CD14-positive monocyte (primary cell): ENCODE data around the gene RASAL2. TPM values are rescaled to one million over a fixed set of nuclear protein-coding genes. Genes with fewer than 3 reads are reported as not detected.

Source experiments
- DNase-seq, 3 donors: peaks; one replicate each; pipeline ENCODE4 v3.0.0-alpha.2; 2011 to 2022
- H2AFZ ChIP-seq: 2 replicates; pipeline ENCODE4 v1.6.0; 2012; ENCODE audit warnings: mild to moderate bottlenecking, low read depth, low read length, inconsistent platforms; ENCODE audit not compliant: insufficient read depth, poor library complexity, severe bottlenecking
- H3K27ac ChIP-seq, 2 donors: 1 replicate in 1 of 2; 2 replicates in 1 of 2; pipeline ENCODE4 v1.5.1; 2012 to 2013; ENCODE audit warnings: low read length in 2 of 2, control low read depth in 1 of 2, inconsistent platforms in 1 of 2, low read depth in 1 of 2, mild to moderate bottlenecking in 1 of 2
- H3K27me3 ChIP-seq, 2 donors: one replicate each; pipeline versions ENCODE4 v1.6.0 to v1.6.1; 2011 to 2013; ENCODE audit warnings: low read length in 2 of 2; ENCODE audit not compliant: control insufficient read depth in 2 of 2, insufficient read depth in 2 of 2
- H3K36me3 ChIP-seq, 2 donors: replicated peaks in 1 of 2; 1 replicate in 1 of 2; 2 replicates in 1 of 2; pipeline versions ENCODE4 v1.5.1 to v1.6.1; 2012 to 2013; ENCODE audit warnings: low read length in 2 of 2, control low read depth in 1 of 2, inconsistent platforms in 1 of 2, mild to moderate bottlenecking in 1 of 2; ENCODE audit not compliant: insufficient read depth in 2 of 2, control insufficient read depth in 1 of 2
- H3K4me1 ChIP-seq, 2 donors: 1 replicate in 1 of 2; 2 replicates in 1 of 2; pipeline versions ENCODE4 v1.5.1 to v1.6.1; 2012 to 2013; ENCODE audit warnings: low read length in 2 of 2, control low read depth in 1 of 2, inconsistent platforms in 1 of 2, mild to moderate bottlenecking in 1 of 2, moderate library complexity in 1 of 2; ENCODE audit not compliant: insufficient read depth in 2 of 2, control insufficient read depth in 1 of 2
- H3K4me2 ChIP-seq: replicated peaks from 2 replicates; pipeline ENCODE3; 2012; ENCODE audit warnings: low read length, moderate library complexity, mild to moderate bottlenecking; ENCODE audit not compliant: poor library complexity, severe bottlenecking; ENCODE audit errors: extremely low read depth
- H3K4me3 ChIP-seq, 3 experiments: fragments of 200-600 bp in 1 of 3; sonication (generic) in 1 of 3; replicated peaks in 1 of 3; 1 replicate in 2 of 3; 2 replicates in 1 of 3; pipeline ENCODE4 v1.5.1; 2011 to 2013; ENCODE audit warnings: low read length in 3 of 3, mild to moderate bottlenecking in 3 of 3, control low read depth in 2 of 3, low read depth in 2 of 3, inconsistent platforms in 1 of 3, moderate library complexity in 1 of 3
- H3K79me2 ChIP-seq: 2 replicates; pipeline ENCODE4 v1.6.0; 2012; ENCODE audit warnings: mild to moderate bottlenecking, control low read depth, inconsistent platforms, low read length, moderate library complexity; ENCODE audit not compliant: insufficient read depth
- H3K9ac ChIP-seq: 2 replicates; pipeline ENCODE4 v1.6.0; 2017; ENCODE audit warnings: low read length, mild to moderate bottlenecking; ENCODE audit not compliant: insufficient read depth, poor library complexity, severe bottlenecking
- H3K9me3 ChIP-seq, 2 donors: replicated peaks in 1 of 2; 1 replicate in 1 of 2; 2 replicates in 1 of 2; pipeline versions ENCODE4 v1.5.1 to v1.6.1; 2012 to 2013; ENCODE audit warnings: low read length in 2 of 2, control low read depth in 1 of 2; ENCODE audit not compliant: control insufficient read depth in 1 of 2, insufficient read depth in 1 of 2
- H4K20me1 ChIP-seq: 2 replicates; pipeline ENCODE4 v1.6.0; 2012; ENCODE audit warnings: mild to moderate bottlenecking, low read length, control low read depth, moderate library complexity; ENCODE audit not compliant: insufficient read depth
- H3K27ac Mint-ChIP-seq, 7 donors: one replicate each; pipeline ENCODE4 v1.8.0; 2020; ENCODE audit warnings: mild to moderate bottlenecking in 7 of 7, mixed read lengths in 7 of 7, moderate library complexity in 6 of 7, inconsistent platforms in 2 of 7
- H3K27me3 Mint-ChIP-seq, 3 donors: one replicate each; pipeline ENCODE4 v1.8.0; 2021 to 2022; ENCODE audit warnings: low read depth in 3 of 3, mild to moderate bottlenecking in 3 of 3, mixed read lengths in 3 of 3, moderate library complexity in 3 of 3, inconsistent platforms in 1 of 3
- H3K36me3 Mint-ChIP-seq, 2 donors: one replicate each; pipeline ENCODE4 v1.8.0; 2020; ENCODE audit warnings: mixed read lengths in 2 of 2, inconsistent platforms in 1 of 2, mild to moderate bottlenecking in 1 of 2
- H3K4me1 Mint-ChIP-seq: one replicate; pipeline ENCODE4 v1.8.0; 2020; ENCODE audit warnings: mild to moderate bottlenecking, mixed read lengths
- H3K4me3 Mint-ChIP-seq, 2 donors: one replicate each; pipeline ENCODE4 v1.8.0; 2020; ENCODE audit warnings: mild to moderate bottlenecking in 2 of 2, mixed read lengths in 2 of 2, moderate library complexity in 1 of 2
- H3K9me3 Mint-ChIP-seq, 7 donors: one replicate each; pipeline ENCODE4 v1.8.0; 2020 to 2022; ENCODE audit warnings: mixed read lengths in 7 of 7, mild to moderate bottlenecking in 6 of 7, moderate library complexity in 6 of 7, inconsistent platforms in 2 of 7
- WGBS: methylation state at CpG from one replicate; pipeline ENCODE4 v1.1.5; 2013; ENCODE audit warnings: missing lambda C conversion rate; ENCODE audit not compliant: insufficient coverage; 5-methylcytosine and 5-hydroxymethylcytosine counted together
- intact Hi-C, 2 donors: fragments of 100-400 bp; cut with micrococcal nuclease; formaldehyde crosslinking; loops; one replicate each; pipeline versions ENCODE4 v1.15.0 to v1.15.1; 2023
- polyA plus RNA-seq, 3 donors: library from polyadenylated mRNA; depleted of rRNA in 1 of 3; unstranded in 2 of 3; stranded (reverse) in 1 of 3; fragments of 300-500 nt in 2 of 3; fragments of >200 nt in 1 of 3; fragmentation: Illumina TruSeq in 2 of 3; gene quantifications; 1 replicate in 2 of 3; 2 replicates in 1 of 3; pipeline ENCODE4 v1.2.3, GENCODE V29; 2012 to 2021
- TF ChIP-seq, protein P1 (sequence below): fragments of 200-600 bp; IDR thresholded peaks from one replicate; pipeline ENCODE4 v1.8.0; 2022; ENCODE audit warnings: antibody characterized with exemption, mild to moderate bottlenecking

The RASAL2 gene
- polyA plus RNA-seq, 3 donors: 0.15 to 1.00 (median 0.63) TPM

DNA sequence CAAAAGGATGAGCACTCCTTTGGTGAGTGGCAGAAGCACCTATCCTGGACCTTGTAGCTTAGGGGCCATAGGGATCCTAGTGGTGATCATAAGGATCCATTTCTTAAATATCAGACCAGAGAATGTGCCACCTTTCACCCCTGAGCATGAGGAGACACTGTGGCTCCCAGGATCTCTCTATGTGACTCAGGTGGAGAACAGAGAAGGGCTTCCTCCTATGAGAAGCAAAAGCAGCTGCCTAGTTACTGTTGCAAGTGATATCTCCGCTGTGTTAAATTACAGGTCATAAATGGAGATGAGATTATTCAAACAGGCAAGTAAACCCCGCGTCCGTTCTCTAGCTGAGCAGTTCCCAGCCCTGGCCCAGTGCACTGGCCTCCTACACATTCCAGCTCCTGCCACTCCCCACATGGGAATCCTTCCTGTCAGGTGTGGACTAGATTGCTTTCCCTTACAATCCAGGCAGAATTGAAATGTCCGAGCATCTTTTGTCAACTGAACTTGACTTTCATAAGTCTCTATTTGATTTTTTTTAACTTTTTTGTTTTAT is 376.6 kb downstream of the RASAL2 start:
- H3K4me1 Mint-ChIP-seq: no peaks in the 10 kb centered on the region
- 93% methylated on average over 4 of the region's 5 CpGs for WGBS

DNA sequence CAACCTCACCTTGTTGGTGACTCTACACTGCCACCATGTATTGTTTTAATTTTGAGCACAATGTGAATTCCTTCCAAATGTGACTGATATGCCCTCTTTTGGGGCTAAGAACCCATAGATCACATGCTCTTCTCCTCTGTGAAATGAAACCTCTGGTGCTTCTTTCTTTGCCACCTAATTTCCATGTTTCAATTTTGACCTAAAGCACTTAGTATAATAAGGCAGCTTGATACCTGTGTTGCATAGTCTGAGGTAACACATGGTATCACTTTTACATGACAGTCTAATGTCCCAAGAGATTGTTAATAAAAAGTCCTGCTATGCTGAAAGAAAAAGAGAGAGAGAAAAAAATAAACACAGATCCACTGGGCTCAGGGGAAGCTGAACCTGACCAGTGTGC is 378.6 kb downstream of the RASAL2 start:
- TF ChIP-seq, protein P1, sequence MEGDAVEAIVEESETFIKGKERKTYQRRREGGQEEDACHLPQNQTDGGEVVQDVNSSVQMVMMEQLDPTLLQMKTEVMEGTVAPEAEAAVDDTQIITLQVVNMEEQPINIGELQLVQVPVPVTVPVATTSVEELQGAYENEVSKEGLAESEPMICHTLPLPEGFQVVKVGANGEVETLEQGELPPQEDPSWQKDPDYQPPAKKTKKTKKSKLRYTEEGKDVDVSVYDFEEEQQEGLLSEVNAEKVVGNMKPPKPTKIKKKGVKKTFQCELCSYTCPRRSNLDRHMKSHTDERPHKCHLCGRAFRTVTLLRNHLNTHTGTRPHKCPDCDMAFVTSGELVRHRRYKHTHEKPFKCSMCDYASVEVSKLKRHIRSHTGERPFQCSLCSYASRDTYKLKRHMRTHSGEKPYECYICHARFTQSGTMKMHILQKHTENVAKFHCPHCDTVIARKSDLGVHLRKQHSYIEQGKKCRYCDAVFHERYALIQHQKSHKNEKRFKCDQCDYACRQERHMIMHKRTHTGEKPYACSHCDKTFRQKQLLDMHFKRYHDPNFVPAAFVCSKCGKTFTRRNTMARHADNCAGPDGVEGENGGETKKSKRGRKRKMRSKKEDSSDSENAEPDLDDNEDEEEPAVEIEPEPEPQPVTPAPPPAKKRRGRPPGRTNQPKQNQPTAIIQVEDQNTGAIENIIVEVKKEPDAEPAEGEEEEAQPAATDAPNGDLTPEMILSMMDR: no peak
- no peak overlapping the region for H3K4me3 Mint-ChIP-seq
- H3K79me2 ChIP-seq: no peaks in the 10 kb centered on the region
- H3K4me2 ChIP-seq: no peak overlapping the region
- H3K4me1 Mint-ChIP-seq: peaks cover 11% of the 10 kb centered on the region
- H3K36me3 Mint-ChIP-seq: peaks cover 6 to 11% of the 10 kb centered on the region in 2 donors
- no peaks in the 10 kb centered on the region for H3K4me1 ChIP-seq
- no peaks in the 10 kb centered on the region for H4K20me1 ChIP-seq
- H2AFZ ChIP-seq: no peak overlapping the region
- no peaks in the 10 kb centered on the region for H3K9me3 ChIP-seq
- H3K36me3 ChIP-seq: no peaks in the 10 kb centered on the region
- H3K9me3 Mint-ChIP-seq: peaks cover 0 to 1% (median 0%) of the 10 kb centered on the region in 7 donors
- H3K27me3 ChIP-seq: no peaks in the 10 kb centered on the region
- intact Hi-C loops: no loop called here
- H3K4me3 ChIP-seq: no peak overlapping the region
- no peak overlapping the region for H3K27ac Mint-ChIP-seq
- peaks cover 0 to 2% (median 2%) of the 10 kb centered on the region in 3 donors for H3K27me3 Mint-ChIP-seq
- H3K27ac ChIP-seq: no peak overlapping the region
- H3K9ac ChIP-seq: no peak overlapping the region
- no peak for DNase-seq

More for the DNA sequence above, 376.6 kb downstream of the RASAL2 start:
- Histone ChIP-seq H3K27me3 (no peaks in the 10 kb centered on the region), H3K9me3 (no peaks in the 10 kb centered on the region), H3K79me2 (no peaks in the 10 kb centered on the region), H3K36me3 (no peaks in the 10 kb centered on the region), H3K4me2 (no peak overlapping the region), H3K4me1 (no peaks in the 10 kb centered on the region), H3K27ac (no peak overlapping the region), H3K9ac (no peak overlapping the region), H4K20me1 (no peaks in the 10 kb centered on the region), H2AFZ (no peak overlapping the region), H3K4me3 (no peak overlapping the region)
- Mint-ChIP-seq H3K36me3 (peaks cover 11 to 14% of the 10 kb centered on the region in 2 donors), H3K27me3 (peaks cover 0 to 2% (median 2%) of the 10 kb centered on the region in 3 donors), H3K4me3 (no peak overlapping the region), H3K27ac (no peak overlapping the region), H3K9me3 (peaks cover 0 to 1% (median 0%) of the 10 kb centered on the region in 7 donors)
- TF ChIP-seq, protein P1: no peak
- intact Hi-C loops: no loop called here
- no peak for DNase-seq
